ENCODE data around the gene BHLHE40.

BHLHE40 gene

GRCh38 chr3:4980229-4981203 lies 1.3 kb downstream of the BHLHE40 start:
- TF ChIP-seq, protein P1, sequence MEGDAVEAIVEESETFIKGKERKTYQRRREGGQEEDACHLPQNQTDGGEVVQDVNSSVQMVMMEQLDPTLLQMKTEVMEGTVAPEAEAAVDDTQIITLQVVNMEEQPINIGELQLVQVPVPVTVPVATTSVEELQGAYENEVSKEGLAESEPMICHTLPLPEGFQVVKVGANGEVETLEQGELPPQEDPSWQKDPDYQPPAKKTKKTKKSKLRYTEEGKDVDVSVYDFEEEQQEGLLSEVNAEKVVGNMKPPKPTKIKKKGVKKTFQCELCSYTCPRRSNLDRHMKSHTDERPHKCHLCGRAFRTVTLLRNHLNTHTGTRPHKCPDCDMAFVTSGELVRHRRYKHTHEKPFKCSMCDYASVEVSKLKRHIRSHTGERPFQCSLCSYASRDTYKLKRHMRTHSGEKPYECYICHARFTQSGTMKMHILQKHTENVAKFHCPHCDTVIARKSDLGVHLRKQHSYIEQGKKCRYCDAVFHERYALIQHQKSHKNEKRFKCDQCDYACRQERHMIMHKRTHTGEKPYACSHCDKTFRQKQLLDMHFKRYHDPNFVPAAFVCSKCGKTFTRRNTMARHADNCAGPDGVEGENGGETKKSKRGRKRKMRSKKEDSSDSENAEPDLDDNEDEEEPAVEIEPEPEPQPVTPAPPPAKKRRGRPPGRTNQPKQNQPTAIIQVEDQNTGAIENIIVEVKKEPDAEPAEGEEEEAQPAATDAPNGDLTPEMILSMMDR (IDR thresholded peaks at IDR 0.05; ENCODE audit: insufficient read depth, missing control alignments) = peak; percentile 67
- DNase-seq (ENCODE audit: insufficient read length, low spot score) (no peak), FAIRE-seq (no peak)

DNA sequence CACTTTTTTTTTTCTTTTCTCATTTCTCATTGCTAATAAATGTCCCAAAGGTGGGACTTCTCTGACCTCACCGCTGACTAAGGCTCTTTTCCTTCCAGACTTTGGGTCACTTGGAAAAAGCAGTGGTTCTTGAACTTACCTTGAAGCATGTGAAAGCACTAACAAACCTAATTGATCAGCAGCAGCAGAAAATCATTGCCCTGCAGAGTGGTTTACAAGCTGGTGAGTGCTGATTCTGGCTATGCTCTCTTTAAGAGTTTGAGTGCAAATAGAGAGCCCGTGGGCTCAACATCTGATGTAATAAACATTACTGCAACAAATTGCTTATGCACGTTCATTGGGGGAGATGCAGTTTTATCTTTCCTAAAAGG lies 2.0 kb downstream of the BHLHE40 start:
- TF ChIP-seq, protein P1 (IDR thresholded peaks at IDR 0.05; ENCODE audit: insufficient read depth, missing control alignments) = no peak
- DNase-seq (ENCODE audit: insufficient read length, low spot score) = no peak
- FAIRE-seq = no peak

DNA sequence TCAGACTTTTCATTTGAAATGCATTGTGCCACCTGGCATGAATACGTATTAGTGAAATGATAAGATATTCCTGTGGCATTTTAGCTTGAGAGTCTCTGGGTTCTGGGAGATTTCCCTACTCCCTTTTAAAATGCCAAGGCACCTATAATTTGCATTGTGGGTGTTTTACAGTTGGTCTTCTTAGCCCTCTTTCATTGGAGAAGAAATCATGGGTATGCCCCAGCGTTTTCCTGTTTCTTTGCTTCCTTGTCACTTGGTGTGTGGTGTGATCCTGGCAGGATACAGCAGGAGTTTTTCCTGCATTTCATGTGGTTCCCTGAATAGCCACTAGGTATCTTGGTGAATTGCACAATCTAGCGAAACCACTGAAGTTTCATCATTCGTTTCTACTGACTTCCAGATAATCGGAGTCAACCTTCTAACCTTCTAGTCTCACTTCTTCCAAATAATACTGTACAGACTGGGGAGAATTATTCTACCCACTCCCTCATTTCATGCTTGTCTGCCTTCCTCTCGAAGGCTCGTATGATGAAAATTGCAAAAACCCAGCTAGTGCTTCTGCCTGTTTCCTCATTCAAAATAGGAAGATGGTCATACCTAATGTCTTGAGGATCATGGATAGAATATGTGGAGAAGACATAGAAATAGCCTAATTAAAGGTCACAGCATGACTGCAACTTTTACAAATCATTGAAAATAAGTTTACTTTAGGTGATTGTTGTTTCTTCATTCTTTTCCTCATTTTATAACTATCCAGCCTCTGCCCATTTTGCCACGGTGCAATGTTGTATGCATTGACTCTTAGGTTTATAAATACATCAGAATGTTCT lies 2.6 kb downstream of the BHLHE40 start:
- TF ChIP-seq, protein P1 (IDR thresholded peaks at IDR 0.05; ENCODE audit: insufficient read depth, missing control alignments) = no peak
- FAIRE-seq (no peak), DNase-seq (ENCODE audit: insufficient read length, low spot score) (no peak)

DNA sequence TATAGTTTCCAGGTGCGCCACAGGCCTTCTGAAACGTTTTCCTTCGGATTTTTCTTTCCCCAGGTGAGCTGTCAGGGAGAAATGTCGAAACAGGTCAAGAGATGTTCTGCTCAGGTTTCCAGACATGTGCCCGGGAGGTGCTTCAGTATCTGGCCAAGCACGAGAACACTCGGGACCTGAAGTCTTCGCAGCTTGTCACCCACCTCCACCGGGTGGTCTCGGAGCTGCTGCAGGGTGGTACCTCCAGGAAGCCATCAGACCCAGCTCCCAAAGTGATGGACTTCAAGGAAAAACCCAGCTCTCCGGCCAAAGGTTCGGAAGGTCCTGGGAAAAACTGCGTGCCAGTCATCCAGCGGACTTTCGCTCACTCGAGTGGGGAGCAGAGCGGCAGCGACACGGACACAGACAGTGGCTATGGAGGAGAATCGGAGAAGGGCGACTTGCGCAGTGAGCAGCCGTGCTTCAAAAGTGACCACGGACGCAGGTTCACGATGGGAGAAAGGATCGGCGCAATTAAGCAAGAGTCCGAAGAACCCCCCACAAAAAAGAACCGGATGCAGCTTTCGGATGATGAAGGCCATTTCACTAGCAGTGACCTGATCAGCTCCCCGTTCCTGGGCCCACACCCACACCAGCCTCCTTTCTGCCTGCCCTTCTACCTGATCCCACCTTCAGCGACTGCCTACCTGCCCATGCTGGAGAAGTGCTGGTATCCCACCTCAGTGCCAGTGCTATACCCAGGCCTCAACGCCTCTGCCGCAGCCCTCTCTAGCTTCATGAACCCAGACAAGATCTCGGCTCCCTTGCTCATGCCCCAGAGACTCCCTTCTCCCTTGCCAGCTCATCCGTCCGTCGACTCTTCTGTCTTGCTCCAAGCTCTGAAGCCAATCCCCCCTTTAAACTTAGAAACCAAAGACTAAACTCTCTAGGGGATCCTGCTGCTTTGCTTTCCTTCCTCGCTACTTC lies 3.8 kb downstream of the BHLHE40 start:
- FAIRE-seq (no peak), DNase-seq (ENCODE audit: insufficient read length, low spot score) (no peak)
- TF ChIP-seq, protein P1 (IDR thresholded peaks at IDR 0.05; ENCODE audit: insufficient read depth, missing control alignments) = no peak

DNA sequence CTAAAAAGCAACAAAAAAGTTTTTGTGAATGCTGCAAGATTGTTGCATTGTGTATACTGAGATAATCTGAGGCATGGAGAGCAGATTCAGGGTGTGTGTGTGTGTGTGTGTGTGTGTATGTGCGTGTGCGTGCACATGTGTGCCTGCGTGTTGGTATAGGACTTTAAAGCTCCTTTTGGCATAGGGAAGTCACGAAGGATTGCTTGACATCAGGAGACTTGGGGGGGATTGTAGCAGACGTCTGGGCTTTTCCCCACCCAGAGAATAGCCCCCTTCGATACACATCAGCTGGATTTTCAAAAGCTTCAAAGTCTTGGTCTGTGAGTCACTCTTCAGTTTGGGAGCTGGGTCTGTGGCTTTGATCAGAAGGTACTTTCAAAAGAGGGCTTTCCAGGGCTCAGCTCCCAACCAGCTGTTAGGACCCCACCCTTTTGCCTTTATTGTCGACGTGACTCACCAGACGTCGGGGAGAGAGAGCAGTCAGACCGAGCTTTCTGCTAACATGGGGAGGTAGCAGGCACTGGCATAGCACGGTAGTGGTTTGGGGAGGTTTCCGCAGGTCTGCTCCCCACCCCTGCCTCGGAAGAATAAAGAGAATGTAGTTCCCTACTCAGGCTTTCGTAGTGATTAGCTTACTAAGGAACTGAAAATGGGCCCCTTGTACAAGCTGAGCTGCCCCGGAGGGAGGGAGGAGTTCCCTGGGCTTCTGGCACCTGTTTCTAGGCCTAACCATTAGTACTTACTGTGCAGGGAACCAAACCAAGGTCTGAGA lies 4.7 kb downstream of the BHLHE40 start:
- DNase-seq (ENCODE audit: insufficient read length, low spot score) (no peak), FAIRE-seq (no peak)
- TF ChIP-seq, protein P1 (IDR thresholded peaks at IDR 0.05; ENCODE audit: insufficient read depth, missing control alignments) = no peak

- no peak for DNase-seq (ENCODE audit: insufficient read length, low spot score)
Measured at GRCh38 chr3:4984511-4984864, 5.3 kb downstream of the BHLHE40 start.

More at GRCh38 chr3:4984511-4984864, 5.3 kb downstream of the BHLHE40 start:
- FAIRE-seq = no peak
- TF ChIP-seq, protein P1 (IDR thresholded peaks at IDR 0.05; ENCODE audit: insufficient read depth, missing control alignments) = no peak
